GM23338 (cell line): ENCODE measurements around the gene SORBS1. TPM values are rescaled to one million over a fixed set of nuclear protein-coding genes. Genes with fewer than 3 reads are reported as not detected.
A peak's percentile ranks its signal among the peaks of the same experiment; 100 is the strongest.

ENCODE experiments used
- ATAC-seq: fragments of 200-7000 bp; cut with Tn5 transposase; 3 replicates; pipeline ENCODE4 v1.9.1; 2020
- DNase-seq: peaks from one replicate; pipeline ENCODE4 v3.0.0-alpha.2; 2015; ENCODE audit warnings: low spot score
- H2AFZ ChIP-seq: fragments of 200-600 bp; sonication (generic); 2 replicates; pipeline ENCODE4 v1.8.0; 2016; ENCODE audit warnings: antibody characterized with exemption, mild to moderate bottlenecking, moderate library complexity
- H3F3A ChIP-seq: fragments of 200-600 bp; sonication (generic); replicated peaks from 2 replicates; pipeline ENCODE4 v1.8.0; 2017; ENCODE audit warnings: antibody characterized with exemption, mixed run types, low read depth
- H3K27ac ChIP-seq: fragments of 200-600 bp; sonication (generic); 2 replicates; pipeline ENCODE4 v1.6.1; 2016; ENCODE audit warnings: low read depth
- H3K27me3 ChIP-seq: fragments of 200-600 bp; sonication (generic); 2 replicates; pipeline ENCODE4 v1.8.0; 2016; ENCODE audit warnings: mild to moderate bottlenecking, mixed run types, moderate library complexity; ENCODE audit not compliant: insufficient read depth
- H3K36me3 ChIP-seq: fragments of 200-600 bp; sonication (generic); 2 replicates; pipeline ENCODE4 v1.8.0; 2016; ENCODE audit warnings: mild to moderate bottlenecking; ENCODE audit not compliant: insufficient read depth
- H3K4me1 ChIP-seq: fragments of 200-600 bp; sonication (generic); 2 replicates; pipeline ENCODE4 v1.8.0; 2016; ENCODE audit warnings: mild to moderate bottlenecking, moderate library complexity; ENCODE audit not compliant: insufficient read depth
- H3K4me2 ChIP-seq: fragments of 200-600 bp; sonication (generic); 2 replicates; pipeline ENCODE4 v1.7.1; 2017; ENCODE audit warnings: mixed run types
- H3K4me3 ChIP-seq: fragments of 200-600 bp; sonication (generic); 2 replicates; pipeline ENCODE4 v1.6.1; 2016; ENCODE audit warnings: mixed run types
- H3K79me2 ChIP-seq: fragments of 200-600 bp; sonication (generic); replicated peaks from 2 replicates; pipeline ENCODE4 v1.8.0; 2017; ENCODE audit warnings: mild to moderate bottlenecking; ENCODE audit not compliant: insufficient read depth
- H3K9me2 ChIP-seq: fragments of 200-600 bp; sonication (generic); 2 replicates; pipeline ENCODE4 v1.8.0; 2017; ENCODE audit not compliant: insufficient read depth
- H4K20me1 ChIP-seq: fragments of 200-600 bp; sonication (generic); replicated peaks from 2 replicates; pipeline ENCODE4 v1.8.0; 2017; ENCODE audit warnings: mild to moderate bottlenecking; ENCODE audit not compliant: insufficient read depth
- H3K27ac Mint-ChIP-seq: 2 replicates; pipeline ENCODE4 v1.8.0; 2020; ENCODE audit warnings: inconsistent platforms, mild to moderate bottlenecking, moderate library complexity, mixed read lengths
- H3K27me3 Mint-ChIP-seq: 3 replicates; pipeline ENCODE4 v1.8.0; 2022; ENCODE audit warnings: low read depth, mild to moderate bottlenecking, moderate library complexity, mixed read lengths, inconsistent platforms; ENCODE audit not compliant: insufficient read depth, poor library complexity
- H3K36me3 Mint-ChIP-seq: 3 replicates; pipeline ENCODE4 v1.8.0; 2021; ENCODE audit warnings: low read depth, mild to moderate bottlenecking, inconsistent platforms, moderate library complexity, mixed read lengths
- H3K4me1 Mint-ChIP-seq: 3 replicates; pipeline ENCODE4 v1.8.0; 2020; ENCODE audit warnings: mild to moderate bottlenecking, inconsistent platforms, mixed read lengths
- H3K4me3 Mint-ChIP-seq: 3 replicates; pipeline ENCODE4 v1.8.0; 2021; ENCODE audit warnings: moderate library complexity, mild to moderate bottlenecking, inconsistent platforms, mixed read lengths
- H3K9me3 Mint-ChIP-seq: 3 replicates; pipeline ENCODE4 v1.8.0; 2020; ENCODE audit warnings: moderate library complexity, mild to moderate bottlenecking, inconsistent platforms, mixed read lengths
- CREB1 ChIP-seq: fragments of 250-450 bp; sonication (Bioruptor Pico); IDR thresholded peaks from 2 replicates; pipeline ENCODE4 v1.5.0; 2020; ENCODE audit warnings: low read depth, mild to moderate bottlenecking, moderate library complexity
- EZH2 ChIP-seq: fragments of 200-600 bp; sonication (generic); IDR thresholded peaks from one replicate; pipeline ENCODE4 v1.8.0; 2017; ENCODE audit warnings: antibody characterized with exemption, mild to moderate bottlenecking, low read depth; ENCODE audit not compliant: unreplicated experiment
- EZH2phosphoT487 ChIP-seq: fragments of 200-600 bp; sonication (generic); IDR thresholded peaks from one replicate; pipeline ENCODE4 v1.8.1; 2018; ENCODE audit warnings: antibody characterized with exemption; ENCODE audit not compliant: unreplicated experiment
- JUNB ChIP-seq: IDR thresholded peaks from one replicate; pipeline ENCODE4 v1.6.1; 2016; ENCODE audit warnings: antibody characterized with exemption; ENCODE audit not compliant: unreplicated experiment
- NANOG ChIP-seq: IDR thresholded peaks from 2 replicates; pipeline ENCODE4 v1.6.1; 2016; ENCODE audit warnings: antibody characterized with exemption, borderline replicate concordance
- POLR2AphosphoS5 ChIP-seq: IDR thresholded peaks from 2 replicates; pipeline ENCODE4 v1.6.1; 2016; ENCODE audit warnings: antibody characterized with exemption, low read depth
- STAT1 ChIP-seq: IDR thresholded peaks from one replicate; pipeline ENCODE4 v1.6.1; 2016; ENCODE audit warnings: antibody characterized with exemption; ENCODE audit not compliant: unreplicated experiment
- ZNF114 ChIP-seq: fragments of 250-450 bp; sonication (Bioruptor Pico); IDR thresholded peaks from 2 replicates; pipeline ENCODE4 v1.5.0; 2020; ENCODE audit warnings: mild to moderate bottlenecking, moderate library complexity
- polyA plus RNA-seq: library from polyadenylated mRNA; unstranded; fragments of >200 nt; fragmentation: Nextera tagmentation; extraction: Ambion mirVana; gene quantifications from 2 replicates; pipeline ENCODE4 v1.2.1, GENCODE V29; 2016
- total RNA-seq: library from RNA; depleted of rRNA; stranded (reverse); fragments of >200 nt; shearing (Covaris generic); gene quantifications from 2 replicates; pipeline ENCODE4 v1.2.3, GENCODE V29; 2014
- TF ChIP-seq, protein P1 (sequence below): IDR thresholded peaks from one replicate; pipeline ENCODE4 v1.6.1; 2018; ENCODE audit warnings: antibody characterized with exemption; ENCODE audit not compliant: unreplicated experiment
- TF ChIP-seq, protein P2 (sequence below): IDR thresholded peaks from 2 replicates; pipeline ENCODE4 v1.6.1; 2016; ENCODE audit warnings: antibody characterized with exemption
- TF ChIP-seq, protein P3 (sequence below): fragments of 250-450 bp; sonication (Bioruptor Pico); IDR thresholded peaks from 2 replicates; pipeline ENCODE4 v1.5.0; 2020; ENCODE audit warnings: mild to moderate bottlenecking, moderate library complexity
- TF ChIP-seq, protein P4 (sequence below), 2 experiments: fragments of 200-600 bp in 1 of 2; sonication (generic) in 1 of 2; conservative IDR thresholded peaks; 2 replicates each; pipeline versions ENCODE4 v1.5.1 to v1.6.1; 2016 to 2017; ENCODE audit warnings: antibody characterized with exemption in 2 of 2, low read depth in 2 of 2, mild to moderate bottlenecking in 2 of 2, moderate library complexity in 1 of 2

The SORBS1 gene
- total and polyA plus RNA-seq, 2 experiments from 2014 or later: 47.7 to 51.5 TPM

DNA sequence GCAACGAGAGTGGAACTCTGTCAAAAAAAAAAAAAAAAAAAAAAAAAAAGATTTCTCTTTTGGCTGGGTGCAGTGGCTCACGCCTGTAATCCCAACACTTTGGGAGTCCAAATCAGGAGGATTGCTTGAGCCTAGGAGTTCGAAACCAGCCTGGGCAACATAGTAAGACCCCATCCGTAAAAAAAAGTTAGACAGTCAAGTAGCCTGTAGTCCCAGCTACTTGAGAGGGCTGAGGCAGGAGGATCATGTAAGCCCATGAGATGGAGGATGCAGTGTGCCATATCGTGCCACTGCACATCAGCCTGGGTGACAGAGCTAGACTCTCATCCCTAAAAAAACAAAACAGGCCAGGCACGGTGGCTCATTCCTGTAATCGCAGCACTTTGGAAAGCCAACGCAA, 295.6 kb downstream of the SORBS1 start:
- no peaks in the 10 kb centered on the region for H3K9me2 ChIP-seq
- peaks cover 56% of the 10 kb centered on the region for H3K36me3 Mint-ChIP-seq

More for the DNA sequence above, 295.6 kb downstream of the SORBS1 start:
- Mint-ChIP-seq H3K27ac (peak overlapping the region; percentile 92), H3K9me3 (no peaks in the 10 kb centered on the region), H3K4me3 (no peak overlapping the region), H3K4me1 (peaks cover 49% of the 10 kb centered on the region), H3K27me3 (peaks cover 9% of the 10 kb centered on the region)
- Histone ChIP-seq H3K4me3 (no peak overlapping the region), H3K27me3 (no peaks in the 10 kb centered on the region), H4K20me1 (no peaks in the 10 kb centered on the region), H3K27ac (peak overlapping the region; percentile 97), H2AFZ (no peak overlapping the region), H3F3A (no peaks in the 10 kb centered on the region), H3K79me2 (peaks cover 8% of the 10 kb centered on the region; the same call in 1 of the 2 replicates), H3K4me2 (no peak overlapping the region), H3K36me3 (peaks cover 12% of the 10 kb centered on the region), H3K4me1 (peaks cover 47% of the 10 kb centered on the region)
- no peak for ATAC-seq
- no peak for DNase-seq
- TF ChIP-seq, protein P1, sequence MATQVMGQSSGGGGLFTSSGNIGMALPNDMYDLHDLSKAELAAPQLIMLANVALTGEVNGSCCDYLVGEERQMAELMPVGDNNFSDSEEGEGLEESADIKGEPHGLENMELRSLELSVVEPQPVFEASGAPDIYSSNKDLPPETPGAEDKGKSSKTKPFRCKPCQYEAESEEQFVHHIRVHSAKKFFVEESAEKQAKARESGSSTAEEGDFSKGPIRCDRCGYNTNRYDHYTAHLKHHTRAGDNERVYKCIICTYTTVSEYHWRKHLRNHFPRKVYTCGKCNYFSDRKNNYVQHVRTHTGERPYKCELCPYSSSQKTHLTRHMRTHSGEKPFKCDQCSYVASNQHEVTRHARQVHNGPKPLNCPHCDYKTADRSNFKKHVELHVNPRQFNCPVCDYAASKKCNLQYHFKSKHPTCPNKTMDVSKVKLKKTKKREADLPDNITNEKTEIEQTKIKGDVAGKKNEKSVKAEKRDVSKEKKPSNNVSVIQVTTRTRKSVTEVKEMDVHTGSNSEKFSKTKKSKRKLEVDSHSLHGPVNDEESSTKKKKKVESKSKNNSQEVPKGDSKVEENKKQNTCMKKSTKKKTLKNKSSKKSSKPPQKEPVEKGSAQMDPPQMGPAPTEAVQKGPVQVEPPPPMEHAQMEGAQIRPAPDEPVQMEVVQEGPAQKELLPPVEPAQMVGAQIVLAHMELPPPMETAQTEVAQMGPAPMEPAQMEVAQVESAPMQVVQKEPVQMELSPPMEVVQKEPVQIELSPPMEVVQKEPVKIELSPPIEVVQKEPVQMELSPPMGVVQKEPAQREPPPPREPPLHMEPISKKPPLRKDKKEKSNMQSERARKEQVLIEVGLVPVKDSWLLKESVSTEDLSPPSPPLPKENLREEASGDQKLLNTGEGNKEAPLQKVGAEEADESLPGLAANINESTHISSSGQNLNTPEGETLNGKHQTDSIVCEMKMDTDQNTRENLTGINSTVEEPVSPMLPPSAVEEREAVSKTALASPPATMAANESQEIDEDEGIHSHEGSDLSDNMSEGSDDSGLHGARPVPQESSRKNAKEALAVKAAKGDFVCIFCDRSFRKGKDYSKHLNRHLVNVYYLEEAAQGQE: no peak
- no peak for TF ChIP-seq STAT1
- no peak for TF ChIP-seq NANOG
- TF ChIP-seq JUNB: no peak
- TF ChIP-seq, protein P2, sequence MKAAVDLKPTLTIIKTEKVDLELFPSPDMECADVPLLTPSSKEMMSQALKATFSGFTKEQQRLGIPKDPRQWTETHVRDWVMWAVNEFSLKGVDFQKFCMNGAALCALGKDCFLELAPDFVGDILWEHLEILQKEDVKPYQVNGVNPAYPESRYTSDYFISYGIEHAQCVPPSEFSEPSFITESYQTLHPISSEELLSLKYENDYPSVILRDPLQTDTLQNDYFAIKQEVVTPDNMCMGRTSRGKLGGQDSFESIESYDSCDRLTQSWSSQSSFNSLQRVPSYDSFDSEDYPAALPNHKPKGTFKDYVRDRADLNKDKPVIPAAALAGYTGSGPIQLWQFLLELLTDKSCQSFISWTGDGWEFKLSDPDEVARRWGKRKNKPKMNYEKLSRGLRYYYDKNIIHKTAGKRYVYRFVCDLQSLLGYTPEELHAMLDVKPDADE: no peak
- TF ChIP-seq POLR2AphosphoS5: no peak
- TF ChIP-seq CREB1: no peak
- TF ChIP-seq, protein P3, sequence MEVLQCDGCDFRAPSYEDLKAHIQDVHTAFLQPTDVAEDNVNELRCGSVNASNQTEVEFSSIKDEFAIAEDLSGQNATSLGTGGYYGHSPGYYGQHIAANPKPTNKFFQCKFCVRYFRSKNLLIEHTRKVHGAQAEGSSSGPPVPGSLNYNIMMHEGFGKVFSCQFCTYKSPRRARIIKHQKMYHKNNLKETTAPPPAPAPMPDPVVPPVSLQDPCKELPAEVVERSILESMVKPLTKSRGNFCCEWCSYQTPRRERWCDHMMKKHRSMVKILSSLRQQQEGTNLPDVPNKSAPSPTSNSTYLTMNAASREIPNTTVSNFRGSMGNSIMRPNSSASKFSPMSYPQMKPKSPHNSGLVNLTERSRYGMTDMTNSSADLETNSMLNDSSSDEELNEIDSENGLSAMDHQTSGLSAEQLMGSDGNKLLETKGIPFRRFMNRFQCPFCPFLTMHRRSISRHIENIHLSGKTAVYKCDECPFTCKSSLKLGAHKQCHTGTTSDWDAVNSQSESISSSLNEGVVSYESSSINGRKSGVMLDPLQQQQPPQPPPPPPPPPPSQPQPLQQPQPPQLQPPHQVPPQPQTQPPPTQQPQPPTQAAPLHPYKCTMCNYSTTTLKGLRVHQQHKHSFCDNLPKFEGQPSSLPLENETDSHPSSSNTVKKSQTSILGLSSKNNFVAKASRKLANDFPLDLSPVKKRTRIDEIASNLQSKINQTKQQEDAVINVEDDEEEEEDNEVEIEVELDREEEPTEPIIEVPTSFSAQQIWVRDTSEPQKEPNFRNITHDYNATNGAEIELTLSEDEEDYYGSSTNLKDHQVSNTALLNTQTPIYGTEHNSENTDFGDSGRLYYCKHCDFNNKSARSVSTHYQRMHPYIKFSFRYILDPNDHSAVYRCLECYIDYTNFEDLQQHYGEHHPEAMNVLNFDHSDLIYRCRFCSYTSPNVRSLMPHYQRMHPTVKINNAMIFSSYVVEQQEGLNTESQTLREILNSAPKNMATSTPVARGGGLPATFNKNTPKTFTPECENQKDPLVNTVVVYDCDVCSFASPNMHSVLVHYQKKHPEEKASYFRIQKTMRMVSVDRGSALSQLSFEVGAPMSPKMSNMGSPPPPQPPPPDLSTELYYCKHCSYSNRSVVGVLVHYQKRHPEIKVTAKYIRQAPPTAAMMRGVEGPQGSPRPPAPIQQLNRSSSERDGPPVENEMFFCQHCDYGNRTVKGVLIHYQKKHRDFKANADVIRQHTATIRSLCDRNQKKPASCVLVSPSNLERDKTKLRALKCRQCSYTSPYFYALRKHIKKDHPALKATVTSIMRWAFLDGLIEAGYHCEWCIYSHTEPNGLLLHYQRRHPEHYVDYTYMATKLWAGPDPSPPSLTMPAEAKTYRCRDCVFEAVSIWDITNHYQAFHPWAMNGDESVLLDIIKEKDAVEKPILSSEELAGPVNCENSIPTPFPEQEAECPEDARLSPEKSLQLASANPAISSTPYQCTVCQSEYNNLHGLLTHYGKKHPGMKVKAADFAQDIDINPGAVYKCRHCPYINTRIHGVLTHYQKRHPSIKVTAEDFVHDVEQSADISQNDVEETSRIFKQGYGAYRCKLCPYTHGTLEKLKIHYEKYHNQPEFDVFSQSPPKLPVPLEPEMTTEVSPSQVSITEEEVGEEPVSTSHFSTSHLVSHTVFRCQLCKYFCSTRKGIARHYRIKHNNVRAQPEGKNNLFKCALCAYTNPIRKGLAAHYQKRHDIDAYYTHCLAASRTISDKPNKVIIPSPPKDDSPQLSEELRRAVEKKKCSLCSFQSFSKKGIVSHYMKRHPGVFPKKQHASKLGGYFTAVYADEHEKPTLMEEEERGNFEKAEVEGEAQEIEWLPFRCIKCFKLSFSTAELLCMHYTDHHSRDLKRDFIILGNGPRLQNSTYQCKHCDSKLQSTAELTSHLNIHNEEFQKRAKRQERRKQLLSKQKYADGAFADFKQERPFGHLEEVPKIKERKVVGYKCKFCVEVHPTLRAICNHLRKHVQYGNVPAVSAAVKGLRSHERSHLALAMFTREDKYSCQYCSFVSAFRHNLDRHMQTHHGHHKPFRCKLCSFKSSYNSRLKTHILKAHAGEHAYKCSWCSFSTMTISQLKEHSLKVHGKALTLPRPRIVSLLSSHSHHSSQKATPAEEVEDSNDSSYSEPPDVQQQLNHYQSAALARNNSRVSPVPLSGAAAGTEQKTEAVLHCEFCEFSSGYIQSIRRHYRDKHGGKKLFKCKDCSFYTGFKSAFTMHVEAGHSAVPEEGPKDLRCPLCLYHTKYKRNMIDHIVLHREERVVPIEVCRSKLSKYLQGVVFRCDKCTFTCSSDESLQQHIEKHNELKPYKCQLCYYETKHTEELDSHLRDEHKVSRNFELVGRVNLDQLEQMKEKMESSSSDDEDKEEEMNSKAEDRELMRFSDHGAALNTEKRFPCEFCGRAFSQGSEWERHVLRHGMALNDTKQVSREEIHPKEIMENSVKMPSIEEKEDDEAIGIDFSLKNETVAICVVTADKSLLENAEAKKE (CRISPR knock-in tag): no peak
- TF ChIP-seq, protein P4, sequence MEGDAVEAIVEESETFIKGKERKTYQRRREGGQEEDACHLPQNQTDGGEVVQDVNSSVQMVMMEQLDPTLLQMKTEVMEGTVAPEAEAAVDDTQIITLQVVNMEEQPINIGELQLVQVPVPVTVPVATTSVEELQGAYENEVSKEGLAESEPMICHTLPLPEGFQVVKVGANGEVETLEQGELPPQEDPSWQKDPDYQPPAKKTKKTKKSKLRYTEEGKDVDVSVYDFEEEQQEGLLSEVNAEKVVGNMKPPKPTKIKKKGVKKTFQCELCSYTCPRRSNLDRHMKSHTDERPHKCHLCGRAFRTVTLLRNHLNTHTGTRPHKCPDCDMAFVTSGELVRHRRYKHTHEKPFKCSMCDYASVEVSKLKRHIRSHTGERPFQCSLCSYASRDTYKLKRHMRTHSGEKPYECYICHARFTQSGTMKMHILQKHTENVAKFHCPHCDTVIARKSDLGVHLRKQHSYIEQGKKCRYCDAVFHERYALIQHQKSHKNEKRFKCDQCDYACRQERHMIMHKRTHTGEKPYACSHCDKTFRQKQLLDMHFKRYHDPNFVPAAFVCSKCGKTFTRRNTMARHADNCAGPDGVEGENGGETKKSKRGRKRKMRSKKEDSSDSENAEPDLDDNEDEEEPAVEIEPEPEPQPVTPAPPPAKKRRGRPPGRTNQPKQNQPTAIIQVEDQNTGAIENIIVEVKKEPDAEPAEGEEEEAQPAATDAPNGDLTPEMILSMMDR (conservative IDR thresholded peaks at IDR 0.05; ENCODE audit: low read depth in 2 of 2): no peak
- TF ChIP-seq EZH2: no peak
- TF ChIP-seq EZH2phosphoT487: no peak
- TF ChIP-seq ZNF114 (CRISPR knock-in tag): no peak
